ENCODE measurements around the gene CUL9. TPM values are rescaled to one million over a fixed set of nuclear protein-coding genes. Genes with fewer than 3 reads are reported as not detected.

Gene CUL9
- total and polyA plus RNA-seq, 8 donors = 11.3 to 99.3 (median 15.1) TPM

DNA sequence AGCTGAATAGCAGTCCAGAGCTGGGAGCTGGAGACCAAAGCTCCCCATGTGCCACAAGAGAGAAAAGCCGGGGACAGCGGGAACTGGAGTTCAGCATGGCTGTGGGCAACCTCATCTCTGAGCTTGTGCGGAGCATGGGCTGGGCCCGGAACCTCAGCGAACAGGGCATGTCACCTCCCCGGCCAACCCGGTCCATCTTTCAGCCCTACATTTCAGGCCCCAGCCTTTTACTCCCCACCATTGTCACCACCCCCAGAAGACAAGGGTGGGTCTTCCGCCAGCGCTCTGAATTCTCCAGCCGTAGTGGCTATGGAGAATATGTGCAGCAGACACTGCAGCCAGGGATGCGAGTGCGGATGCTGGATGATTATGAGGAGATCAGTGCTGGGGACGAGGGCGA lies 4.0 kb downstream of the CUL9 start:
- ATAC-seq = no peak
- no peak overlapping the region for H3K27ac ChIP-seq
- no peaks in the 10 kb centered on the region for H3K9me3 ChIP-seq
- intact Hi-C loops (cut with DNase I) = no loop called here
- H3K27me3 ChIP-seq = no peaks in the 10 kb centered on the region
- H3K4me3 ChIP-seq = no peak overlapping the region
- DNase-seq = no peak
- peaks cover 0 to 15% (median 0%) of the 10 kb centered on the region in 3 donors for H3K36me3 ChIP-seq
- FAIRE-seq = no peak
- WGBS, 2 donors = 95 to 97% methylated on average over 14 of the region's 14 CpGs
- peaks cover 0 to 6% (median 0%) of the 10 kb centered on the region in 3 donors for H3K4me1 ChIP-seq
- TF ChIP-seq, protein P1, sequence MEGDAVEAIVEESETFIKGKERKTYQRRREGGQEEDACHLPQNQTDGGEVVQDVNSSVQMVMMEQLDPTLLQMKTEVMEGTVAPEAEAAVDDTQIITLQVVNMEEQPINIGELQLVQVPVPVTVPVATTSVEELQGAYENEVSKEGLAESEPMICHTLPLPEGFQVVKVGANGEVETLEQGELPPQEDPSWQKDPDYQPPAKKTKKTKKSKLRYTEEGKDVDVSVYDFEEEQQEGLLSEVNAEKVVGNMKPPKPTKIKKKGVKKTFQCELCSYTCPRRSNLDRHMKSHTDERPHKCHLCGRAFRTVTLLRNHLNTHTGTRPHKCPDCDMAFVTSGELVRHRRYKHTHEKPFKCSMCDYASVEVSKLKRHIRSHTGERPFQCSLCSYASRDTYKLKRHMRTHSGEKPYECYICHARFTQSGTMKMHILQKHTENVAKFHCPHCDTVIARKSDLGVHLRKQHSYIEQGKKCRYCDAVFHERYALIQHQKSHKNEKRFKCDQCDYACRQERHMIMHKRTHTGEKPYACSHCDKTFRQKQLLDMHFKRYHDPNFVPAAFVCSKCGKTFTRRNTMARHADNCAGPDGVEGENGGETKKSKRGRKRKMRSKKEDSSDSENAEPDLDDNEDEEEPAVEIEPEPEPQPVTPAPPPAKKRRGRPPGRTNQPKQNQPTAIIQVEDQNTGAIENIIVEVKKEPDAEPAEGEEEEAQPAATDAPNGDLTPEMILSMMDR (IDR thresholded peaks at IDR 0.05) = no peak

DNA sequence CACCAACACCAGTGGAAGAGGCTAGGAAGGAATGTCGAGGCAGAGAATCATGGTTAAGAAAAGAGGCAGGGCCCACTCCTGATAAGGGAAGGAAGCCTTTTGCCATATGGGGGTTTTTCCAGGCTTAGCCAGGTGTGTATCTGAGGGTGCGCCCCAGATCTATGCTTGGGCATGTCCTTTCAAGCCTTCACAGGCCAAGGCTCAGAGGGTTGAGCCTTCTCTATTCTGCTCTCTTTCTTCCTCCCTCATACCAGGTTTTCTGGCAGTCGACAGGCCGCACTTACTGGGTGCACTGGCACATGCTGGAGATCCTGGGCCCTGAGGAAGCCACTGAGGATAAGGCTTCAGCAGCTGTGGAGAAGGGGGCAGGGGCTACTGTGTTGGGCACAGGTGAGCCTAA lies 4.7 kb downstream of the CUL9 start:
- no peak overlapping the region for H3K27ac ChIP-seq
- peaks cover 0 to 15% (median 0%) of the 10 kb centered on the region in 3 donors for H3K36me3 ChIP-seq
- intact Hi-C loops (cut with DNase I) = no loop called here
- ATAC-seq (no peak), FAIRE-seq (no peak), DNase-seq (no peak)
- 91 to 92% methylated on average over 4 of the region's 4 CpGs for WGBS, 2 donors
- H3K4me3 ChIP-seq = no peak overlapping the region
- H3K27me3 ChIP-seq = no peaks in the 10 kb centered on the region
- TF ChIP-seq, protein P1 (IDR thresholded peaks at IDR 0.05) = no peak
- no peaks in the 10 kb centered on the region for H3K9me3 ChIP-seq
- H3K4me1 ChIP-seq = peaks cover 0 to 3% (median 0%) of the 10 kb centered on the region in 3 donors

DNA sequence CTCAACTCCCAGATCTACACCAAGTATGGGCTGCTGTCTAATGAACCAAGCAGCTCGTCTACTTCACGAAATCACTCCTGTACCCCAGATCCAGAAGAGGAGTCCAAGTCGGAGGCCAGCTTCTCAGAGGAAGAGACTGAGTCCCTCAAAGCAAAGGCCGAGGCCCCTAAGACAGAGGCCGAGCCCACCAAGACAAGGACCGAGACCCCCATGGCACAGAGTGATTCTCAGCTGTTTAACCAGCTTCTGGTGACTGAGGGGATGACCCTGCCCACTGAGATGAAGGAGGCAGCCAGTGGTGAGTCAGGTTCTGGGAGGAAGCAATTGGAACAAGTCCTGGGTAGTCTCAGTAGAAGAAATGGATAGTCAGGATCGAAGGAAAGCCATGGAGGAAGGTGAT lies 5.8 kb downstream of the CUL9 start:
- Histone ChIP-seq H3K4me3 (no peak overlapping the region), H3K27me3 (no peaks in the 10 kb centered on the region), H3K27ac (no peak overlapping the region), H3K36me3 (peaks cover 0 to 15% (median under 1%) of the 10 kb centered on the region in 3 donors), H3K9me3 (no peaks in the 10 kb centered on the region), H3K4me1 (peaks cover 0 to 3% (median 0%) of the 10 kb centered on the region in 3 donors)
- intact Hi-C loops (cut with DNase I) = no loop called here
- no peak for FAIRE-seq
- WGBS, 2 donors = 91 to 93% methylated on average over 7 of the region's 7 CpGs
- no peak for DNase-seq
- no peak for ATAC-seq
- TF ChIP-seq, protein P1 (IDR thresholded peaks at IDR 0.05) = no peak

DNA sequence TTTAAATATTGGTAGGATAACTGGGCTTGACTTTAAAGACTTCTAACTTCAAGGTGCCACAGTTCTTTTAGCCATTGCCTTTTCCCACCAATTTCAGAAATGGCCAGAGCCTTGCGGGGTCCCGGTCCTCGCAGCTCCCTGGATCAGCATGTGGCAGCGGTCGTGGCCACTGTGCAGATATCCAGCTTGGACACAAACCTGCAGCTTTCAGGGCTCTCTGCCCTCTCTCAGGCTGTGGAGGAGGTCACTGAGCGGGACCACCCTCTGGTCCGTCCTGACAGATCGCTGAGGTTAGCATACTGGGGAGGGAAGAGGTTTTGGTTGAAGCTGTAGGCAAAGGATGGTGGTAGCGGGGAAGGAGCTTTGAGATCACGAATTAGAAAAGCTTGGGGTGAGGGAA lies 6.4 kb downstream of the CUL9 start:
- DNase-seq = no peak
- H3K4me1 ChIP-seq = no peaks in the 10 kb centered on the region
- no peaks in the 10 kb centered on the region for H3K9me3 ChIP-seq
- 92 to 97% methylated on average over 10 of the region's 10 CpGs for WGBS, 2 donors
- no peak for ATAC-seq
- no peak for FAIRE-seq
- intact Hi-C loops (cut with DNase I) = no loop called here
- H3K36me3 ChIP-seq = peaks cover 0 to 19% (median 2%) of the 10 kb centered on the region in 3 donors
- no peak overlapping the region for H3K27ac ChIP-seq
- no peak overlapping the region for H3K4me3 ChIP-seq
- TF ChIP-seq, protein P1 (IDR thresholded peaks at IDR 0.05) = no peak
- H3K27me3 ChIP-seq = no peaks in the 10 kb centered on the region

DNA sequence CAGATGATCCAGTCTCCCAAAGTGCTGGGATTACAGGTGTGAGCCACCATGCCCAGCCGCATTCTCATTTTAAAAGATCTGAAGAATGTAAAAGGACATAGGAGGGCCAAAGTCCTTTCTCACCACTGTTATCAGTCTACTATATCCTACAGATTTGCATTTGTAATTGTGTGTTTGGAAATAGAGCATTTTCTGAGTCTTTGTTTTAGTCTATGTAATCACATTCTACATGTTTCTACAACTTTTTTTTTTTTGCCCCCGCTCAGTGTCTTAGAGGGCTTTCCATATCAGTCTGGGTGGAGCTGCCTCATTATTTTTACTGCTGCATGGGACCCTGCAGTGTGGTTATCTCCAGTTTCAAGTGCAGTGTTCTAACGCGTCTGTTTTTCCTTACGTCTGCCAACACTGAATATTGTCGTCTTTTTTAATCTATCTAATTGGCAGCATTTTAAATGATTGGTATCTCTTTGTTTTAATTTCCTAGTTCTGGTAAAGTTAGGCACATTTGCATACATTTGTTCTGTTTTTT lies 7.8 kb downstream of the CUL9 start:
- TF ChIP-seq, protein P1 (IDR thresholded peaks at IDR 0.05) = no peak
- ATAC-seq = no peak
- H3K4me3 ChIP-seq = no peak overlapping the region
- WGBS, 2 donors = 77 to 79% methylated on average over 6 of the region's 6 CpGs
- no peaks in the 10 kb centered on the region for H3K9me3 ChIP-seq
- no peak for FAIRE-seq
- H3K4me1 ChIP-seq = no peaks in the 10 kb centered on the region
- DNase-seq = no peak
- no peaks in the 10 kb centered on the region for H3K27me3 ChIP-seq
- H3K27ac ChIP-seq = no peak overlapping the region
- H3K36me3 ChIP-seq = peaks cover 0 to 19% (median 2%) of the 10 kb centered on the region in 3 donors
- intact Hi-C loops (cut with DNase I) = no loop called here
